Right forelimb (tissue), 1 donor: Measurements from ENCODE around the gene SERPINA4.

Experiments
- DNase-seq: peaks from one replicate; pipeline ENCODE4 v3.0.0-alpha.2; 2018

Gene SERPINA4

DNA sequence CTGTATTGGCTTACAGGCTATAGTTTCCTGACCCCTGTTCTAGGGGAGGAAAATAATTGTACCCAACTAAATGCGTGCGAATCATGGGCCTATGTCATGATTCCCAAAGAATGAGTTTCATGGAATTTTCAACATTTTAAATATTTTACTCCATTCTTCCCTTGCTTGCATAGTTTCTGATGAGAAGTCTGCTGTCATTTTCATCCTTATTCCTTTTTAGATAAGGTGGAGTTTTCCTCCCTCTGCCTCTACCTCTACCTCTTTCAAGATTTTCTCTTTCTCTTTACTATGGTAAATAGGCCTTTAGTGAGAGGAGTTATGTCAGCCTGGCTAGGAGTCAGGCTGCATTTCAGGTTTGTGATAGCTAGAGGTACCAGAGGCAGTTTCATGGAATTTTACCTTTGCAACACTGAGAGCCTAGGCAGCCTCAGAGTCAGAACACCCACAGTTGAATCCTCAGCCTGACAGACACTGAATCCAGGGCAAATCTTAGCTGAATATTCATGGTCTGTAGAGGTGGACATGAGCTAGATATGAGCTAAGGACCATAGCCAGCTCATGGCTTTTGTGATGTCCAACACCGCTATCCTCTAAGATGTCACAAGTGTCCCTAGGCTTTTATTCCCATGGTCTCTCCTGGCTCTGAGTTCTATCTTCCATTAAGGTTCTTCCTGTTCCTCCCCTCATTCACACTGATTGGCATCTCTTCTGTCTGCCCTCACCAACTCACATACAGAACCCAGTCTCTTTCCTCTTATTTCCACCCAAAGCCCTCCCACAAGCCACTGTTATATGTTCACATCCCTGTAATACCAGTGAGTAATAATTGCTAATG, 57.0 kb downstream of the SERPINA4 start:
- no peak for DNase-seq

DNA sequence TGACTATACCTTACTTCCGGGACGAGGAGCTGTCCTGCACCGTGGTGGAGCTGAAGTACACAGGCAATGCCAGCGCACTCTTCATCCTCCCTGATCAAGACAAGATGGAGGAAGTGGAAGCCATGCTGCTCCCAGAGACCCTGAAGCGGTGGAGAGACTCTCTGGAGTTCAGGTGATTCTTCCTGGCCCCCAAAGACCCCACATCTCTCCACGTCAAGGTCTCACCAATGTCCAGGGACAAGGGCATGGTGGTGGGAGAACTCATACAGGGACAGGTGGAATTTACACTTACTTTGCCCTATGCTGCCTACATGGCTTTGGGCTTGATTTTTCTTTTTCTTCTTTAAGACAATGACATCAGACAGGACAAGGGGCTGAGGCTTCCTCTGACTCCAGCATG, 58.1 kb downstream of the SERPINA4 start:
- DNase-seq: no peak
